Hepatocyte (in vitro differentiated cells): ENCODE data around the gene MSL3B.

Experiments used
- EZH2 ChIP-seq: fragments of 200-600 bp; sonication (generic); IDR thresholded peaks from 2 replicates; pipeline ENCODE4 v1.6.1; 2016; ENCODE audit warnings: antibody characterized with exemption, mild to moderate bottlenecking, borderline replicate concordance
- EZH2phosphoT487 ChIP-seq: fragments of 200-600 bp; sonication (generic); IDR thresholded peaks from one replicate; pipeline ENCODE4 v1.6.1; 2018; ENCODE audit warnings: antibody characterized with exemption, mild to moderate bottlenecking, low read depth, moderate library complexity; ENCODE audit not compliant: unreplicated experiment, severe bottlenecking
- TF ChIP-seq, protein P1 (sequence below): fragments of 200-600 bp; sonication (generic); IDR thresholded peaks from 2 replicates; pipeline ENCODE4 v1.5.1; 2016; ENCODE audit warnings: antibody characterized with exemption, mild to moderate bottlenecking; ENCODE audit not compliant: poor library complexity

DNA sequence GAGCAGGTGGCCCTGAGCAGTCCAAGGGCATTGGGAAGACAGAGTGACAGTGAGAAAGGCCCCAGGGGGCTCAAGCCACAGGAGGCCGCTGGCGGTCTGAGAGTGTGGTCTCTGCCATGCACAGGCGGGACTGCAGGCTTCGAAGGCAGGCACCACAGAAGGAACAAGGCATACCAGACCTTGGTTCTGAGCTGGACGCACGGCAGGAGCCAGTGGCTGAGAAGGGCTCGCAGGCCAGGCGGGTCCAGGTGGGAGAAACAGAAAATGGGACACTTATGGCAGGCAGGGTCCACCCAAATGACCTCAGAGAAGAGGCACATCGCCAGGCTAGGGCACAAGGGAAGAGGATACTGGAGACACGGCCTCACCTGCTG is 28.8 kb downstream of the MSL3B start:
- TF ChIP-seq, protein P1, sequence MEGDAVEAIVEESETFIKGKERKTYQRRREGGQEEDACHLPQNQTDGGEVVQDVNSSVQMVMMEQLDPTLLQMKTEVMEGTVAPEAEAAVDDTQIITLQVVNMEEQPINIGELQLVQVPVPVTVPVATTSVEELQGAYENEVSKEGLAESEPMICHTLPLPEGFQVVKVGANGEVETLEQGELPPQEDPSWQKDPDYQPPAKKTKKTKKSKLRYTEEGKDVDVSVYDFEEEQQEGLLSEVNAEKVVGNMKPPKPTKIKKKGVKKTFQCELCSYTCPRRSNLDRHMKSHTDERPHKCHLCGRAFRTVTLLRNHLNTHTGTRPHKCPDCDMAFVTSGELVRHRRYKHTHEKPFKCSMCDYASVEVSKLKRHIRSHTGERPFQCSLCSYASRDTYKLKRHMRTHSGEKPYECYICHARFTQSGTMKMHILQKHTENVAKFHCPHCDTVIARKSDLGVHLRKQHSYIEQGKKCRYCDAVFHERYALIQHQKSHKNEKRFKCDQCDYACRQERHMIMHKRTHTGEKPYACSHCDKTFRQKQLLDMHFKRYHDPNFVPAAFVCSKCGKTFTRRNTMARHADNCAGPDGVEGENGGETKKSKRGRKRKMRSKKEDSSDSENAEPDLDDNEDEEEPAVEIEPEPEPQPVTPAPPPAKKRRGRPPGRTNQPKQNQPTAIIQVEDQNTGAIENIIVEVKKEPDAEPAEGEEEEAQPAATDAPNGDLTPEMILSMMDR: no peak
- TF ChIP-seq EZH2phosphoT487 (no peak), EZH2 (no peak)
